DMS114 treated with DMSO at 0.1 percent for 48 hours (cell line): Measurements from ENCODE around the gene MAP6D1.
"Not testable (repeated sequence)": the region's sequence is repeated elsewhere in the genome, so short reads cannot be mapped to it uniquely, and the experiment has no call there.

Experiments used
- DNase-seq: peaks from one replicate; lab custom pipeline; 2025; ENCODE audit not compliant: unreplicated experiment; lab: John Stamatoyannopoulos, UW

The MAP6D1 gene

DNA sequence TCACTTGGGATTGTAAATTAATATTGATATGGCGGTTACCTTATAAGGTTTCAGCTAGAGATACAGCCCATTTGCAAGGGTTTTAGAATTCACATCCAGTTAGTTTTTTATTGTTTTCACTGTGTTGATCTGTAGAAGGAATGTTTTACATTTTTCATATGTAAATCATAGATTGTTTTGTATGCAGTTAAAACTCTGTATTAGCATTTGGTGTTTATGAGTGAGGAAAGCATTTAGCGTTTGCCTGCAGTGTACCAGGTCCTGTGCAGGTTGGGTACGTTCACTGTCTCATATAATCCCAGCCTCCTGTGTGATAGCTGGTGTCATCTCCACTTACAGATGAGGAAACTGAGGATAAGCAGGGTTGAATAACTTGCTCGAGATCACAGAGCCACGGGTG lies 23.8 kb downstream of the MAP6D1 start:
- no peak for DNase-seq

GRCh38 chr3:183800243-183800863 lies 25.0 kb downstream of the MAP6D1 start:
- no peak for DNase-seq

DNA sequence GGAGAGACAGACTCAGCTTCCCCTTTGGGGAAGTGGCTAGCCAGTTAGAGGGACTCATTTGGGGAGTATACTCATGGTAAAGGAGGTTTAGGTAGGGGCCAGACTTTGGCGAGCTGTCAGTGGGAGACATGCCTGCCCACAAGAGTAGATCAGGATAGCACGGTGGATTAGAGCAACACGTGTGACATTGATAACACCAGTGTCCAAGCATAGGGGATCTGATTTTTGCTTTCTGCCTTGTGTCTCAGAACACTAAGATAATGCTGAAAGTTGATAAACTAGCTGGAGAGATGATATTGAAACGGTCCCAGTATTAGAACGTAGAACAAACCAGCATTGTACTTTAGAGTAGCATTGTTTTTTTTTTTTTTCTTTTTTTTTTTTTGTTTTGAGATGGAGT lies 25.9 kb downstream of the MAP6D1 start:
- no peak for DNase-seq

- no peak for DNase-seq
Measured at GRCh38 chr3:183797996-183798395, 27.4 kb downstream of the MAP6D1 start.

- no peak for DNase-seq
Measured at GRCh38 chr3:183796372-183796771, 29.0 kb downstream of the MAP6D1 start.

GRCh38 chr3:183794452-183794851 lies 30.9 kb downstream of the MAP6D1 start:
- no peak for DNase-seq

DNA sequence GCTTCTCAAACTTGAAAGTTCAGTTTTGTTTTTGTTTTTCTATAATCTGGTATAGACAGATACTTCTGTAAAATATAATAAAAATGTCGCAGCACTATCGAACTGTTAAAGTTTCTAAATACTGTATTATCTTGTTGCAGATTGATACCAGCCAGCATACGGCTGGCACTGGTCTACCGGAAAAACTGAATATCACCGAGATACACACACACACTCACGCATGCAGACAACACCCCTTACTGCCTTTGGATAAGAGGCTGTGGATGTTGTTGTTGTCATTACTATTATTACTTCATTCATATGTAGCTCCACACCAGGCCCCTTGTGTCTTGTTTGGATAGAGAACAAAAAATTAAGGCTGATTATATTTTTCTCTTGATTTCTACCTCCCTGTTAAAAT lies 32.4 kb downstream of the MAP6D1 start:
- no peak for DNase-seq

GRCh38 chr3:183790700-183791099 lies 34.7 kb downstream of the MAP6D1 start:
- DNase-seq, result no peak

- DNase-seq, result no peak
Measured at GRCh38 chr3:183789826-183790225, 35.6 kb downstream of the MAP6D1 start.

DNA sequence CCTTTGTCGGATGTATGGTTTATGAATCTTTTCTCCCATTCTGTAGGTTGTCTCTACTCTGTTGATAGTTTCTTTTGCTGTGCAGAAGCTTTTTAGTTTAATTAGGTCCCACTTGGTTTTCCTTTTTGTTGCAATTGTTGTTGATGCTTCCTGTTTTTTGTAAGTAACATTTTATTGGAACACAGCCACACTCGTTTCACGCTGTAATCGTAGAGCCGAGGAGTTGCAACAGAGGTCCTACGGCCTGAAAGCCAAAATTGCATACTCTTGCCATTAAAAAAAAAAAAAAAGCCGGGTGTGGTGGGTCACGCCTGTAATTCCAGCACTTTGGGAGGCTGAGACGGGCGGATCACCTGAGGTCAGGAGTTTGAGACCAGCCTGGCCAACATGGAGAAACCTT lies 40.9 kb downstream of the MAP6D1 start:
- DNase-seq, result not testable (repeated sequence)

DNA sequence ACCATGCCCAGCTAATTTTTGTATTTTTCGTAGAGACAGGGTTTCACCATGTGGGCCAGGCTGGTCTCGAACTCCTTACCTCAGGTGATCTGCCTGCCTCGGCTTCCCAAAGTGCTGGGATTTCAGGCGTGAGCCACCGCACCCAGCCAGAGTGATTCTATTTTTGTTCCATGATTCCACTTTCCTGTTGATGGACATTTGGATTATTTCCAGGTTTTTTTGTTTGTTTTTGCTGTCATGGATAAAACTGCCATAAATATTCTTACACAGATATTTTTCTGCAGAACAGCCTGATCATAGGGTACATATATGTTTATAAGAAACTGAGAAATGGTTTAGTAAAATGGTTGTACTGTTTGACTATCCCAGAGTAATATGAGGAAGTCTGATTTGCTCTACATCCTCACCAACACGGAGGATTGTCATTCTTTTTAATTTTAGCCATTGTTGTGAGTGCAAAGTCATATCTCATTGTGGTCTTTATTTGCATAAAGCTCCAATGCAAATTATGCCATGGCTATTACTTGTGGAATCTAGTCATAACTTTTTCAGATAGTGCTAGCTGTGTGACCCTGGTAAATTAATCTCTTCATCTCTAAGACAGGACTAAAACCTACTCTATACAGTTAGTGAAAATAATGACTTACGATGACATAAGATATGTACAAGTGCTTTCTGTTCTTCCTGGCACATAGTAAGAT lies 42.7 kb downstream of the MAP6D1 start:
- no peak for DNase-seq

GRCh38 chr3:183781246-183781645 lies 44.1 kb downstream of the MAP6D1 start:
- no peak for DNase-seq

DNA sequence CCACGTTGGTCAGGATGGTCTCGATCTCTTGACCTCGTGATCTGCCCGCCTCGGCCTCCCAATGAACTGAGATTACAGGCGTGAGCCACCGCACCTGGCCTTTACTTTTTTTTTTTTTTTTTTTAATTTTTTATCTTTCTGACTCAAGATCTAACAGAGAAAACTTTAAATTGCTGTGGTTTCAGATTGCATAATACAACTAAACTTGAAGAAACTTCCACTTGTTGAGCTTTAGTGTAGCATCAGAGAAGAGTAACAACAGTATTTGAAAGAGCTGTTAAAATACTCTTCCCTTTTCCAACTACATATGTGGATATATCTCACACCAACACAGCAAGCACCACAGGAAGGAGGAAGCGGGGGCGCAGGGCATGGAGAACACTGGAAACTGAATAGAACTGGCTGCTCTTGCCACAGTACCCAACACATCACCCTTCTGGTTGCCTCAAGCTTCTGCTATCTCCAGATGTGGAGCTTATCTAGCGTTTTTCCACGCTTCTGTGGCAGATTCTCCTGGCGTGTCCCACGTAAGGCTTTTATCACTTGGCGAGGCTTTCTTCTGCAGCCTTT lies 45.4 kb downstream of the MAP6D1 start:
- DNase-seq, result no peak

GRCh38 chr3:183777016-183777618 lies 48.3 kb downstream of the MAP6D1 start:
- no peak for DNase-seq

- not testable (repeated sequence) for DNase-seq
Measured at GRCh38 chr3:183776451-183776850, 48.9 kb downstream of the MAP6D1 start.

GRCh38 chr3:183775781-183776180 lies 49.6 kb downstream of the MAP6D1 start:
- no peak for DNase-seq

GRCh38 chr3:183774631-183775030 lies 50.7 kb downstream of the MAP6D1 start:
- no peak for DNase-seq

DNA sequence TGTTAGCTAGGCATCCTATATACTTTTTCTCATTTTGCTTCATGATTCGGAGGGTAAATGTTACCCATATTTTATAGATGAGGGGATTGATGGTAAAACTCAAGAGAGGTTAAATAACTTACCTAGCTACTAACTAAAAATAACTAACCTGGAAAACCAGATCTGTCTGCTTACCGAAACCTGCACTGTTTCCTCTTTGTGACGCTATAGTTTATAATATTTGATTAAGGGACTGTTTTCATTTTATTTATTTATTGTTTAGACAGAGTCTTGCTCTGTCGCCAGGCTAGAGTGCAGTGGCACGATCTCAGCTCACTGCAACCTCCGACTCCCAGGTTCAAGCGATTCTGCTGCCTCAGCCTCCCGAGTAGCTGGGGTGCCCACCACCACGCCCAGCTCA lies 55.9 kb downstream of the MAP6D1 start:
- DNase-seq, result no peak

DNA sequence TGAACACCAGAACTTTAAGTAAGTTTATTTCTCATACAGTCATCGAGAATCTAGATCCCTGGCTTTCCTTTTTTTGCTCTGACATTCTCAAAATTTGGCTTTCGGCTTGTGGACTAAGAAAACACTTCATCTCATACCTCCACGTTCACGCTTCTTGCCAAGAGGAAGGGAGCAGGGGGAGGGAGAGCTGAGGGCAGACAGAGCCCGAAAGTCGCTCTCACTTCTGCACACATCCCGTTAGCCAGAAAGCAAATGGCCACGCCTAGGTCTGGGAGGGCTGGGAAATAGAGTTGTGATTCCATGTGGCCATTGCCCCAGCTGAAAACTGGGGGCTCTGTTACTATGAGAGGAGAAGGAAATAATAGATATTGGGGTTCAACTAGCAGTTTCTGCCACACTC lies 57.3 kb downstream of the MAP6D1 start:
- DNase-seq, result no peak

DNA sequence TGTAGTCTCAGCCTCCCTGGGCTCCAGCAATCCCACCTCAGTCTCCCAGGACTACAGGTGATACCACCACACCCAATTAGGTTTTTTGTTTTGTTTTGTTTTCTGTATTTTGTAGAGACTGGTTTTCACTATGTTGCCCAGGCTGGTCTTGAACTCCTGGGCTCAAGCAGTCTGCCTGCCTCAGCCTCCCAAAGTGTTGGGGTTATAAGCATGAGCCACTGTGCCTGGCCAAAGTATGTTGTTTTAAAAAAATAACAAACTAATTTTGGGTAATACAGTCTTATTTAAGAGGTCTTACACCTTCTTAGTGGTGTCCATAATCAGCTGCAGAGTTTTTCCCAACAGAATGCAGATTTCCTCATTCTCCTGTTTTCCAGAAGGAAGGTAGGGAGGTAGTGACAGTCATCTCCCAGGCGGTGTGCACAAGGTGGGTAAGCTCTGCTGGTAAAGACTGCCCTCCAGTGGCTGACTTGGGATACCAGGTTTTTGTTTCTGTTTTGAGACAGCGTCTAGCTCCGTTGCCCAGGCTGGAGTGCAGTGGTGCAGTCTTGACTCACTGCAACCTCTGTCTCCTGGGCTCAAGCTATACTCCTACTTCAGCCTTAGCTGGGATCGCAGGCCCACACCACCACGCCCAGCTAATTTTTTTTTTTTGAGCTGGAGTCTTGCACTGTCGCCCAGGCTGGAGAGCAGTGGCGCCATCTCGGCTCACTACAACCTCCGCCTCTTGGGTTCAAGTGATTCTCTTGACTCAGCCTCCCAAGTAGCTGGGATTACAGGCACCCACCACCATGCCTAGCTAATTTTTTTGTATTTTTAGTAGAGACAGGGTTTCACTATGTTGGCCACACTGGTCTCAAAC lies 58.4 kb downstream of the MAP6D1 start:
- DNase-seq, result peak; percentile 65

DNA sequence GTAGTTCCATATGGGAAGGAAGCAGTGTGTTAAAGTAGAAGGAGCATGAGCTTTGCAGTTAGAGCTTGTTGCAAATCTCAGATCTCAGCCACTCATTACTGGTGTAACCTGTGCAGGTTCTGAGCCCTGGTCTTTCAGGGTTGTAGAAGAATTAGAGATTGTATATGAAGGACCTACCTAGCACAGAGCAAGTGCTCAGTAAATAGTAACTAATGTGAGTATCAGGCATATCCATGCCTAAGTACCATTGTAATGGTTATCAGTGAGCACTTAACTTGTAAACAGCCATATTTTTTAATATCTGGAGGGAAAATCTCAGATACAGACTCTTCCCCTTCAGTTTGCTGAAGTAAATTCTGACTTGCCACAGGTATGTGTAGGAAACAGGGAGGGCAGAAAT lies 59.3 kb downstream of the MAP6D1 start:
- DNase-seq, result no peak
